HG03108 (cell line): Measurements from ENCODE around the gene BTBD1.
"Not testable (repeated sequence)": the region's sequence is repeated elsewhere in the genome, so short reads cannot be mapped to it uniquely, and the experiment has no call there.

Experiments
- ATAC-seq: cut with Tn5 transposase; IDR thresholded peaks from one replicate; pipeline ENCODE4 v1.9.1; 2021; ENCODE audit warnings: moderate library complexity; ENCODE audit not compliant: unreplicated experiment

The BTBD1 gene

DNA sequence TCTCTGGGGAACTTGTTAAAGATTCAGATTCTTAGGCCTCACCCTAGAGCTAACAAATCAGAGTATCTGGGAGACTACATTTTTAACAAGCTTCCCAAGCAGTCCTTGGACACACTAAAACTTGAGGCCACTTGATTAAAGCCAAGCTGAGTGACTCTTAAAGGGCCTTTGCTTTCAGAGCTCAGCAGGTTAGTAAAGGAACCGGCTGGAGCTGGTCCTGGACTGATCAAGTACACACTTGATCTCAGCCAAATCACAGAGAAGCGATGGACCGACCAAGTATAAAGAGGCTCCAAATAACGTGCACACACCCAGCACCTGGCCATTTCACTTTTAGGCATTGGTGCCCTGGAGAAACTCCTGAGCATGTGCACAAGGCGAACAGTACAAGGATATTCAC is 27.5 kb upstream of the BTBD1 start:
- ATAC-seq: no peak

DNA sequence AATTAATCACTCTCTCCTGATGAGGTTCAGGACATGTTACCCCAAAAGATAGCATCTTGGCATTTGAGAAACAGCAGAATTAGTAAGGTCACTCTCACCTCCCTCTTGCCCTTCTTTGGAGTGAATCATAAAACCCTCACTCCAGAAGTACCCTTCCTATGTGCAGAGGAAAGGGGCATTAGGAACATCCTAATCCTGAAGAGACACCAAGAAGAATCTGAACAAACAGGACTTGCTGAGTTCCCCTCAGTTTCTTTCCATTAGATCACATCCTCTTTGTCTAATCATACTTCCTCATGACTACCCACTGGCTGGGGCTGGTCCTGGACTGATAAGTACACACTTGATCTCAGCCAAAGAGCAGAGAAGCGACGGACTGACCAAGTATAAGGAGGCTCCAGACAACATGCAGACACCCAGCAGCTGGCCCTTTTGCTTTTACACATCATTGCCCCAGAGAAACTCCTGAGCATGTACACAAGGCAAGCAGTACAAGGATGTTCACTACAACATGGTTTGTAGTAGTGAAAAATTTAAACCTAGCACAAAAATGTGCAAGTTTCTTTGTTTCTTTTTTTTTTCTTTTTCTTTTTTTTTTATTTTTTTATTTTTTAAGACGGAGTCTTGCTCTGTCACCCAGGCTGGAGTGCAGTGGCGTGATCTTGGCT is 25.4 kb upstream of the BTBD1 start:
- peak; percentile 58 for ATAC-seq

DNA sequence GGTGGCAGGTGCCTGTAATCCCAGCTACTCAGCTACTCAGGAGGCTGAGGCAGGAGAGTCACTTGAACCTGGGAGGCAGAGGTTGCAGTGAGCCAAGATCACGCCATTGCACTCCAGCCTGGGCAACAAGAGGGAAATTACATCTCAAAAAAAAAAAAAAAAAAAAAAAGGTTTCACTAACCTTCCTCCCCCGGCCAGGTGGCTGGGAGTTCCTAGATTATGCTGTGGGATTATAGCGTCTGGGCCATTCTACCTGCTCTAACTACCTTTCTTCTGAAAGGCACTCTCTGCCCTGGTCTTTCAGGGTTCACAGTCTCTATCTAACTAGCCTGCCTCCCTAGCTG is 24.9 kb upstream of the BTBD1 start:
- not testable (repeated sequence) for ATAC-seq

DNA sequence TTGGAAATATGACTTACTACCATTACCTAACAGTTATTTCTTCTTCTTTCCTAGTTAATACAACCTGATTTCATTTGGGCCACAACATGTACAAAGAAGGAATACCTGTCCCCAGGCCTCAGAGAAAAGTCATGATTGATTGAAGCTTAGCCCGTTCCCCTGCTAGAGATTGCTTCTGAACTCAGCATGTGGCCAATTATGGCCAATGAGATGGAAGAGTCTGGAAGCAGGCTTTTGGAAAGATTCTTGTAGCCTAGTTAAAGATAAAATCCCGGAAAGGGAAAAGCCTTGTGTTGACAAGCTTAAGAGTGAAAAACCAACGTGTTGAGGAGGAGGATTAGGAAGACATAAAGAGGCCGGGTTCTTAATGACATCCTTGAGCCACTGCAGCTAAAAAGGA is 23.4 kb upstream of the BTBD1 start:
- no peak for ATAC-seq

DNA sequence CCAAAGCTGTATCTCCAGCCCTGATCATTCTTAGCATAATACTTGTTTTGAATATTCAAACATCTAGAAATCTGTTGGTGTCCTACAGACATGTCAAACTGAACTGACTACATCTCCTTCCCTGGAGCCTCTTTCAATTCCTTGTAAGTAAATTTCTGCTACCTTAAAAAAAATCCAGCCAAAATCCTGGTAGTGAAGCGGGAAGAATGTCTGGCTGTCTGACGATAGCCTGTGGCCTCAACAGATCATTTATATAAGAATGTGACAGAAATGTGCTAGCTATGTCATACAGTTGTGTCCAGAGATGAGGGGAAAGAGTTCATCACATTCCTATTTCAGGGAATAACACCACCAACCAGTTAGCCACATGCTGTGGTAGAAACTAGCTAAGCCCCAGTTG is 21.8 kb upstream of the BTBD1 start:
- ATAC-seq: no peak

DNA sequence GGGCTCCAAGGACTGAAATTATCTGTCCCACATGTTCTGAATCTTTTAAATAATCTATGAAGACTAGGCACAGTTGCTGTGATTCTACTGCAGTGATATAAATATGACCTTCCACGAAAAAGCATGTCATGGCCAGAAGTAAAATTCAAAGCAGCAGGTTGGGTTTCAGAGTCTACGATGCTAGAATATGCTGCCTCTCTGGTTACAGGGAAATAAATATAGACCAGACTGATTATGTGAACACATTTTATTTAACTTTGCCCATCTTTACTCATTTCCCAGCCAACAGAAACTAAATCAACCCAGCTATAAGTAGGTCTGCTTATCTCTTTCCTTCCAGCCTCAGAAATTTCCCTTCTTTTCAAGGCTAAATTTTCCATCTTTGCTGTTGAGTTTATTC is 20.5 kb upstream of the BTBD1 start:
- no peak for ATAC-seq

DNA sequence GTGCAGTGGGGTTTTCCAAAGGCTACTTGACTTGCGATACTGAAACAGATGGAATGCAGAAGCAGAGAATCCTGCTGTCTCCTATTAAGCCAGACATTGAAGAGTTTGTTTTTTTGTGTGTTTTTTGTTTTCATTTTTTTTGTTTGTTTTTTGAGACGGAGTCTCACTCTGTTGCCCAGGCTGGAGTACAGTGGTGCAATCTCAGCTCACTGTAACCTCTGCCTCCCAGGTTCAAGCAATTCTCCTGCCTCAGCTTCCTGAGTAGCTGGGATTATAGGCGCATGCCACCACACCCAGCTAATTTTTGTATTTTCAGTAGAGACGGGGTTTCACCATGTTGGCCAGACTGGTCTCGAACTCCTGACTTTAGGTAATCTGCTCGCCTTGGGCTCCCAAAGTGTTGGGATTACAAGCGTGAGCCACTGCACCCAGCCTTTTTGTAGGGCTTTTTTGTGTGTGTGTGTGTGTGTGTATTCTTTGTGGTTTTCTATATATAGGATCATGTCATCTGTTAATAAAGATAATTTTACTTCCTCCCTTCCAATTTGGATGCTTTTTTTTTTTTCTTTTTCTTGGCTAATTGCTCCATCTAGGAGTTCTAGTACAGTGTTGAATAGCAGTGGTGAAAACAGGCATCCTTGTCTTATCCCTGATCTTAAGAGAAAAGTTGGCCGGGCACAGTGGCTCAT is 19.0 kb upstream of the BTBD1 start:
- ATAC-seq: not testable (repeated sequence)

DNA sequence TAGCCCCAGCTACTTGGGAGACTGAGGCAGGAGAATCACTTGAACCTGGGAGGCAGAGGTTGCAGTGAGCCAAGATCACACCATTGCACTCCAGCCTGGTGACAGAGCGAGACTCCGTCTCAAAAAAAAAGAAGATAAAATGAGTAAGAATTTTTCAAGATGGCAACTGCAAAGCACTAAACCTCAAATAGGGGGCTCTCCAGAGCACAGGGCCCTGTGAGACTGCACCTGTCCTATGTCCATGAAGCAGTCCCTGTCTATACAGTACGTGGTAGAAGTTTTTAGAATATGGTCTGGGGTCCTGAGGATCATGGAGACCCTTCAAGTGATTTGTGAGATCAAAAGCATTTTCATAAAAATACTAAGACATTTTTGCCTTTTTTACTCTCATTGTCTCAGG is 18.4 kb upstream of the BTBD1 start:
- not testable (repeated sequence) for ATAC-seq

DNA sequence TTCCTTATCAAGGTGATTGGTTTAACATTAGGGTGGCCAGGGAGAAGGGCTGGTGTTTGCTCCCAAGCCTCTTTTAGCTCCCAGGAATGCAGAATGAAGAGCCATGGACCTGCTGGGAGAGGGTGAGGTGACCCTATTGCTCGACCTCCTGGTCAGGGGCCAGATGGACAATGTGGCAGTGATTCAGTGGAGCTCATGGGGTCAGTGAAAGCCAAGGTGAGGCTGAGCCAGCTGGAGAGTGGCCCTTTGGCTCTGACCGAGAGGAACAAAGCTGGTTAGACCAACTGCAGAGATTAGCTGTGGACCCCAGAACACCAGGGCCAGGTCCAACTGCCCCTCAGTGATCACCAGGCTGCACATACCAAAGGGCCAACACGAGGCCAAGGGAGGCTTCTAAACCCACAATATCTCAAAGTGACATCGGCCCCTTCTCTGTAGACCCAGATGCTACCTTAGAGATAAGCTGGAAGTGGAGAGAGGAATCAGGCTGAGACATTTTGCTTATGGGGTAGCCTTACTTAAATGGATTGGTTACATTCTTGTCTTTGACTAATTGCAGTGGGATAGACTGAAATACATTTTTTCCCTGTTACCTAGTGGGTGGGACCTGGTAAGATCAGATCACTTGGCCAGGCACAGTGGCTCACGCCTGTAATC is 15.8 kb upstream of the BTBD1 start:
- ATAC-seq: no peak

DNA sequence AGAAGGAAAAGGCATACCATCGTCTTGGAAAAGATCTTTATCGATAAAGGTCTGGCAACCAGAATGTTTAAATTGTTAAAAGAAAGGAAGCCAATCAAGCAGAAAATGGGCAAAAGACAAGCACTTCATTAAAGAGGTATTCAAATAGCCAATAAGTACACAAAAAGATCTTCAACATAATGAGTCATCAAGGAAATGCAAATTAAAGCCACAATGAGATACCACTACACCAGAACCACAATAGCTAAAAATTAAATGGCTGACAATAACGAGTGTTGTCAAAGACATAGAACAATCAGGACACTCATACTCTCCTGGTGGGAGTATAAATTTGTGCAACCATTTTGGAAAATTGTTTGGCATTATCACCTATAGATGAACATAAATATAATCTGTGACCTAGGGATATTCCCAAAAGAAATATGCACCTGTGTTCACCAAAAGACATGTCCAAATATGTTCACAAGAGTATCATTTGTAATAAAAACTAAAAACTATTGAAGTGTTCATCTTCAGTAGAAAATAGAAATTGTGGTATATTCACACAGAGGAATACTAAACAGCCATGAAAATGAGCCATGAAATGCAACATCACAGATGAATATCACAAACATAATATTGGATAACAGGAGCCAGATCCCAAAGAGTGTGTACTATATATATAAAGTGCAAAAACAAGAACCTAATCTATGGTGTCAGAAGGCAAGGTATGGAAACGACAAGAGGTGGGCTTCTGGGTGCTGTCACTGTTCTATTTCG is 14.4 kb upstream of the BTBD1 start:
- no peak for ATAC-seq

DNA sequence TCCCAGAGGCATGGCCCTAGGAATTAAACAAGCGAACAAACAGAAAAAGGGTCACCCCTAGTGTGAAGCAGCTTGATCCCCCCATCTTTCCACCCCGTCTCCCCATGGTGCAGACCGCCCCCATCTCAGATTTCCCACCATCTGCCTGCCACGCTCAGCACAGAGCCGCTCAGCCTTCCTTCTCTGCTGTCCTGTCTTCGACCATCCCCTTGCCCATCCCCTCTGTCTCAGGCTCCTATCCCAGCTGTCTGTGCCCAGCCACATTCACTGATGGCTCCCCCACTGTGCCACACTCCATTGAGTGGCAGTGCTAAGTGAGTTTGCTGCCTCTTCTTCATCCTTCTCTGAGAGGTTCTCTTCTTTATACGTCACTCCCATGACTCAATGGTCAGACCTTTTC is 11.7 kb upstream of the BTBD1 start:
- ATAC-seq: no peak

DNA sequence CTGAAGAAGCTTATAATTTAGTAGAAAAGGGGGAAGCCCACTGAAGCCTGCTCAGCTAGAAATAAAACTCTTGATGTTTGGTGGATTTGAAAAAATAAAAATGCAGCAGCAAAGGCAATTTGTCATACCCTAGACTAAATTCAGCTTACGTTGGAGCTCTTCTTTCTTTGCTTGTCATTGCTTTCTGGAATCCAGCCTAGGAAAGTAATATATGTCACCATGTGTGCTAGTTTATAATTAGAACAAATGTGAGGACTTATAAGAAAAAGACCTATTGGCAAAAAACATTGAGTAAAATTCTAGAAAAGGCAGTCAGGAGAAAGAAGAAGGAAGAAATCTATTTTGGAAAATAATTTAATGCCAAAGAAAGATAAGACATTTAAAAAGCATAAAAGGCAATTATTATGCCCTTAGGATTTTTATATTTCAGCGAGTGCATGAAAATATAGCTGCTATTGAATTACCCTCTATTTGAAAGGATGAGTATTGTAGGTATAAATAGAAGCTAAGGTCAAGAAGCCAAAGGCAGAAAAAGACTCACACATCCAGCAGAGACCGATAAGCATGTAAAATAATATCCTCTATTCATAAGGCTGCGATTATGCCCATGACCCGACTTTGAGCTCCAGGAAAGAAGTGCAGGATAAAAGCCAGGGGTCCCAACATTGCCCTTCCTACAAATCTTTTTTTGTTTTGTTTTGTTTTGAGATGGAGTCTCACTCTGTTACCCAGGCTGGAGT is 10.6 kb upstream of the BTBD1 start:
- no peak for ATAC-seq

DNA sequence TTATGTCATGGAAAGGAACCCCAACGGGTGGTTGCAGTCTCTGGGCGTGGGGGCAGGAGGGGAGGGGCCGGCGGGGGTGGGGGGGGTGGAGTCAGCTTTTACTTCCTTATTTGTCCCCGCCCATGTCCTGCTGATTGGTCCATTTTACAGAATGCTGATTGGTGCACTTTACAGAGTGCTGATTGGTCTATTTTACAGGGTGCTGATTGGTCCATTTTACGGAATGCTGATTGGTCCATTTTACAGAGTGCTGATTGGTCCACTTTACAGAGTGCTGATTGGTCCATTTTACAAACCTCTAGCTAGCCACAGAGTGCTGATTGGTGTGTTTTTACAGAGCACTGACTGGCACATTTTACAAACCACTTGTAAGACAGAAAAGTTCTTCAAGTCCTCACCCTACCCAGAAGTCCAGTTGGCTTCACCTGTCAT is 2.2 kb upstream of the BTBD1 start:
- not testable (repeated sequence) for ATAC-seq

DNA sequence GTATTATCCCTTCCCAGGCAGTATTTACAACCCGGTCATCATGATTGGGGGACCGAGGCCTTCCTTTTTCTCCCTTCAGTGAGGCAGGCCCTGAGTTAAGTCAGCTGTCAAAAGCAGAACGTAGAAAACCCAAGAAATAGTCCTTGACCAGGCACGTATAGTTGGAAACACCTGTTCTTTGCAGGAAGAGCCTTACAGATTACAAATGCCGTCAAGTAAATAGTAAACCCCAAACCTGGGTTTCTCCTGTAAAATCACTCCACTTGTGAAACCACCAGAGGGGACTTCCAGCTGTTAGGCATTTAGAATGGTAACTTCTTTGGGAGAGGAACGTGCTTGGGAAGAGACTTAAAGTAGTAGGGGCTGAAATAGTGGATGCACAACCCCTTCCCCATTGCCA is 1.0 kb upstream of the BTBD1 start:
- ATAC-seq: no peak

DNA sequence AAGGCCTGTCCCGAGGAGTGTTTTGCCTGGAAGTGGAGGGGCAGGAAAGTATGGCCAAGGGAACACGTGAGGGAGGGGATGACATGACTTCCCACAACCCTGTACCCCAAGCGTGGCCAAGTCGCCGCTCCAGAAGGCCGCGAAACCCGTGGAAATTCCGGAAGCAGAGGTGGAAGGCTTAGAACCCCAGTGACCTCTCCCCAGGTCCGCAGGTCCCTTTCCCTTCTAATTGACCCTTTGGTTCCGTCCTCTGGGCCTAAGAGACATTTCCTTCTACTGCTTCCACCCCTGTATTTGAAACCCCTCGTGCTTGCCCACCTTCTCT is 548 bp upstream of the BTBD1 start:
- ATAC-seq: no peak

DNA sequence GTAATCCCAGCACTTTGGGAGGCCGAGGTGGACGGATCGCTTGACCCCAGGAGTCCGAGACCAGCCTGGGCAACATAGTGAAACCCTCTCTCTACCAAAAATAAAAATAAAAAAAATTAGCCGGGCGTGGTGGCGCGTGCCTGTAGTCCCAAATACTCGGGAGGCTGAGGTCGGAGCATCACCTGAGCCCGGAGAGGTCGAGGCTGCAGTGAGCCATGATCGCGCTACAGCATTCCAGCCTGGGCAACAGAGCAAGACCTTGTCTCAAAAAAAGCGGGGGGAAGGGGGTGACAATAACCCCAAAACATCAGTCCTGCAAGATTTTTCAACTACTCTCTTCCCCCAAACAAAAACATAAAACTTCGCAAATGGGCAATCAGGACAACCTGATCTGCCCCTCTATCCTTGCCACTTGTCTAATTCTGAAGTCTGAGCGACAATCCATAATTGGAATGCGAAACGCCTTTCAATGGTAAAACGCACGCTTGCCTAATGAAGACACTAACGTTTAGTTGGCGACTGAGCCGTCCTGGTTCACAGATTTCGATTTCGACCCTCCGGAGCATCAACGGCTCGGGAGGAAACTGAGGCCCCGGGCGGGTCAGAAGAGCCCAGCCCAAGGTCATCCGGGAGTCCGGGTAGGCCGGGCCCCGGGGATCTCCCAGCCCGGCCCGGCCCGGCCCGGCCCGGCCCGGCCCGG is 868 bp downstream of the BTBD1 start:
- ATAC-seq: no peak

DNA sequence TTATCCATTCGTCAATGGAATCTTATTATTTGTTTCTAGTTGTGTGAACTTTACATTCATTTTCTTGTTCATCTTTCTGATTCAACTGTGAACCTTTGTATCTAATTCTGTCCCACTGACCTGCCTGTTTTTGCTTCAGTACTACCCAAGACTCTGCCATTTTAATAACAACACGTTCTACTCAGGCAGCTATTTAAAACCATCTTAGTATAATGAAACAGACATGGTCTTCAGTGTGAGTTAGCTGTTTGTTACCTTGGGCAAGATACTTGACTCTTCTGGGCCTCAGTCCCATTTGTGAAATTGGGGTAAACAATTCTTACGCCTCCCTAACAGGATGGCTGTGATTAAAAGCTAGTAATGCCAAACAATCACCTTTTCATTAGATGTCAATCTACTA is 1.6 kb downstream of the BTBD1 start:
- no peak for ATAC-seq

DNA sequence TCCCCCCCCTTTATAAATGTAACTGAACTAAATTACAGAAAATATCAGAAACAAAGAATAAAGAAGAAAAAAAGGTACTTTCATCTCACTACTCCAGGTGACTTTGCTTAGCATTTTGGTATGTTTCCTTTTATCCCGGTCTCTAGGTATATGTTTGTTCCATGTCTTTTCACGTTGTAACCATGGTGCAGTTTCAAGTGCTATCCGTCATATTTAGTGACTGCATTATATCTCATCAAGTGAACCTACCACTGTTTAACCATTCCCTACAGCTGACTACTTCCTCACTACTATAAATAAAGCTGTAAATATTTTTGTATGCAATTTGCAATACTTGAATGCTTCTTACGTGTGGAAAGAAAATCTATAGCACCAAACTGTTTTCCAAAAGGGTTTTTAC is 2.2 kb downstream of the BTBD1 start:
- no peak for ATAC-seq

DNA sequence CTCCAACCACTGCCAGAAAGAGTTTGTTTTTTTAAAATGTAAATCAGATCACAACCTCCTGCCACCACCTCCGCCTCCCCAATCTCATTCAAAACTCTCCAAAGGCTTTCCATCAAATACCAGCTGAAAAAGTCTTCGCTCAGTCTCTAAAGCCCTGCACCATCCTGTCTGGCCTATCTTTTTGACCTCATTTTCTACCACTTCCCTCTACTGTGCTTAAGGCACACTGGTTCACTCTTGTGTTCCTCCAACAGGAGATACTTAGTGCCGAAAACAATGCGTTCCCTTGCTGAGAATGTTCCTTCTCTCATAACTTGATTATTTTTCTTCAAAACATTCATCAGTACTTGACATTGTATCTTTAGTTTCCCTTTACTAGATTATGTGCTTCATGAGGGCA is 3.5 kb downstream of the BTBD1 start:
- ATAC-seq: no peak

DNA sequence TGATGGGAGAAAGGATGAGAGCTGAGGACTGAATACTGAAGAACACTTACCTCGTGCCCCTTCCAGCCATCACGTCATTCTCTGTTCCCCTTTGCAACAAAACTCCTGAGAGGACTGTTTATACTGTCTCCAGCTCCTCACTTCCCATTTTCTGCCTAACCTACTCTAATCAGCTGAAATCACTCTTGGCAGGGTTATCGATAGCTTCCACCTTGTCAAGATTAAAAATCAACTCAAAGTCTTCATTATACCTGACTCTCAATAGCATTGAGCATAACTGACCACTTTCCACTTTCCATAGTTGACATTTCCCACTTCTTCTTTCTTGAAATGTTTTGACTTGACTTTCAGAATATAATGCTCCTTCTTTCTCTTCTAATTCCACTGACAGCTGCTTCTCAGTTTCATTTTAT is 4.3 kb downstream of the BTBD1 start:
- ATAC-seq: no peak

DNA sequence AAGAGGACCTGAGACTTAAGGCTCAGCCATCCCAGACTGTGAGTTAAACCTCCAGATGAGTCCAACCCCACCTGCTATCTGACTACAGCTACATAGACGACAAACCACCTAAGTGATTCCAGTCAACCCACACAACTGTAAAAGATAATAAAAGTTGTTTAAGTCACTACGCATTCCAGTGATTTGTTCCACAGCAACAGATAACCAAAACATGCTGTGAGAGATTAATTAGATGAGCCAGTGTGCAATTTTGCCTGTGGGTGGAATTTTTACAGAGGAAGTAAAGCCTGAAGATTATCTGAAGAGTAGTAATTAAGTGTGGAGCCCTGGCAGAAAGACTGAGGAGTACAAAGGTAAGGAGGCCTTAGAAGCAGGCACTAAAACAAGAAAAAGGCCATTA is 5.4 kb downstream of the BTBD1 start:
- no peak for ATAC-seq
